Naive thymus-derived CD4-positive, alpha-beta T cell (primary cell): ENCODE measurements around the gene ANKRD35. TPM values are rescaled to one million over a fixed set of nuclear protein-coding genes. Genes with fewer than 3 reads are reported as not detected.

Experiments
- ATAC-seq: fragments of 150-1000 bp; cut with Tn5 transposase; 2 replicates; pipeline ENCODE4 v1.10.0; 2021; ENCODE audit warnings: mild to moderate bottlenecking, moderate library complexity
- CTCF ChIA-PET: fragments of 350-600 bp; sonication (Branson Sonifier 250); formaldehyde crosslinking; loops from one replicate; lab custom pipeline; 2021; ENCODE audit warnings: antibody characterized with exemption; lab: Charles Lee
- POLR2A ChIA-PET: fragments of 350-600 bp; sonication (Branson Sonifier 250); formaldehyde crosslinking; loops from one replicate; lab custom pipeline; 2021; ENCODE audit warnings: antibody characterized with exemption, inconsistent platforms; lab: Charles Lee
- DNase-seq, 9 donors: peaks; one replicate each; pipeline versions ENCODE4 v3.0.0 to v3.0.0-alpha.2; 2020 to 2022; ENCODE audit warnings: mixed read lengths in 1 of 9
- H3K27ac ChIP-seq: one replicate; pipeline ENCODE4 v1.7.0; 2013; ENCODE audit warnings: mild to moderate bottlenecking, low read depth, low read length, moderate library complexity
- H3K27me3 ChIP-seq, 2 donors: one replicate each; pipeline ENCODE4 v1.7.0; 2013; ENCODE audit warnings: low read length in 2 of 2, mild to moderate bottlenecking in 2 of 2, moderate library complexity in 2 of 2; ENCODE audit not compliant: control insufficient read depth in 2 of 2, insufficient read depth in 2 of 2
- H3K36me3 ChIP-seq, 3 experiments: 1 replicate in 2 of 3; 2 replicates in 1 of 3; pipeline ENCODE4 v1.7.0; 2013; ENCODE audit warnings: low read length in 3 of 3, mild to moderate bottlenecking in 3 of 3, moderate library complexity in 1 of 3; ENCODE audit not compliant: insufficient read depth in 3 of 3, control insufficient read depth in 2 of 3
- H3K4me1 ChIP-seq, 2 donors: one replicate each; pipeline ENCODE4 v1.7.0; 2013; ENCODE audit warnings: low read length in 2 of 2, mild to moderate bottlenecking in 2 of 2, moderate library complexity in 1 of 2; ENCODE audit not compliant: control insufficient read depth in 2 of 2, insufficient read depth in 2 of 2
- H3K4me3 ChIP-seq: 2 replicates; pipeline ENCODE4 v1.7.0; 2013; ENCODE audit warnings: mild to moderate bottlenecking, low read length
- H3K9me3 ChIP-seq, 3 experiments: 1 replicate in 2 of 3; 2 replicates in 1 of 3; pipeline ENCODE4 v1.7.0; 2013; ENCODE audit warnings: low read length in 3 of 3; ENCODE audit not compliant: control insufficient read depth in 2 of 3
- H3K27ac Mint-ChIP-seq, 9 donors: one replicate each; pipeline ENCODE4 v1.8.0; 2020 to 2022; ENCODE audit warnings: mixed read lengths in 9 of 9, mild to moderate bottlenecking in 8 of 9, moderate library complexity in 5 of 9, inconsistent platforms in 2 of 9
- H3K27me3 Mint-ChIP-seq, 5 donors: one replicate each; pipeline ENCODE4 v1.8.0; 2021 to 2022; ENCODE audit warnings: mixed read lengths in 5 of 5, mild to moderate bottlenecking in 1 of 5
- H3K36me3 Mint-ChIP-seq, 5 donors: one replicate each; pipeline ENCODE4 v1.8.0; 2020 to 2022; ENCODE audit warnings: mixed read lengths in 5 of 5, mild to moderate bottlenecking in 3 of 5, inconsistent platforms in 1 of 5
- H3K4me1 Mint-ChIP-seq, 7 donors: one replicate each; pipeline ENCODE4 v1.8.0; 2020 to 2022; ENCODE audit warnings: mixed read lengths in 7 of 7, mild to moderate bottlenecking in 3 of 7, inconsistent platforms in 1 of 7
- H3K4me3 Mint-ChIP-seq, 10 donors: one replicate each; pipeline ENCODE4 v1.8.0; 2020 to 2022; ENCODE audit warnings: mild to moderate bottlenecking in 10 of 10, mixed read lengths in 10 of 10, moderate library complexity in 6 of 10, inconsistent platforms in 2 of 10
- H3K9me3 Mint-ChIP-seq, 11 donors: one replicate each; pipeline ENCODE4 v1.8.0; 2020 to 2022; ENCODE audit warnings: mixed read lengths in 11 of 11, mild to moderate bottlenecking in 4 of 11, inconsistent platforms in 1 of 11, moderate library complexity in 1 of 11
- intact Hi-C, 2 donors: fragments of 100-400 bp; cut with micrococcal nuclease; formaldehyde crosslinking; loops; one replicate each; pipeline ENCODE4 v1.15.1; 2023
- polyA plus RNA-seq, 2 donors: library from polyadenylated mRNA; unstranded; fragments of 300-500 nt; fragmentation: Illumina TruSeq; gene quantifications; one replicate each; pipeline ENCODE4 v1.2.3, GENCODE V29; 2021
- total RNA-seq, 6 experiments: library from RNA in 5 of 6; stranded (reverse) in 5 of 6; gene quantifications; 1 replicate in 5 of 6; 2 replicates in 1 of 6; pipeline ENCODE4 v1.2.3 and lab custom pipeline; 2021 to 2026

The ANKRD35 gene
- total and polyA plus RNA-seq, 7 experiments from 2014 or later = 0.12 to 0.58 (median 0.14) TPM; not detected in 3

DNA sequence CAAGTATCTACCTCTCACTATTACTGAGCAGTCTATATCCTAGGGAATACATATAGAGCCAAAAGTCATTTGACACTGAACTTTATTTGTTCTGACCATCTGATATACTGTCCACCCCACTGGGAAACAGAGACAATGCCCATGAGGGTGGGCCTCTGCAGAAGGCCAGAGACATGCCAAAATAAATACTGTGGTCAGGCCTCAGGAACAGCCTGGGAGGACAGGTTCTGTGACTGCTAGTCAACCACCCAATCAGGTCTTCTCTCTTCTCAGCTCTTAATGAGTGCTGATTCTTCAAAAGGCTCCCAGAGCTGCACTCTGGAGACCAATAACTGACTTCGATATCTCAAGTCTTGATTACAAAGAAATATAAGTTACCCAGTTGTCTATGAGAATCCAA lies 5.5 kb upstream of the ANKRD35 start:
- H3K4me1 ChIP-seq = peaks cover 0 to 4% of the 10 kb centered on the region in 2 donors
- Mint-ChIP-seq H3K9me3 (no peaks in the 10 kb centered on the region), H3K4me3 (no peak overlapping the region), H3K36me3 (no peaks in the 10 kb centered on the region), H3K27ac (no peak overlapping the region), H3K27me3 (peaks cover 0 to 6% (median 0%) of the 10 kb centered on the region in 5 donors), H3K4me1 (peaks cover 0 to 7% (median 3%) of the 10 kb centered on the region in 7 donors)
- ChIA-PET POLR2A (interaction anchor here (2.7 kb wide), 1 partner anchor 8 kb away, joined by 10 read pairs; no protein-coding TSS in a partner anchor), CTCF (interaction anchor here (0.6 to 2.3 kb wide), 7 partner anchors 8 to 123 kb away, joined by 3 to 11 read pairs (median 4); partner anchors contain the start of gene PIAS3)
- H3K36me3 ChIP-seq = no peaks in the 10 kb centered on the region
- H3K27me3 ChIP-seq = no peaks in the 10 kb centered on the region
- ATAC-seq (no peak), DNase-seq (no peak)
- H3K27ac ChIP-seq = no peak overlapping the region
- no peaks in the 10 kb centered on the region for H3K9me3 ChIP-seq
- H3K4me3 ChIP-seq = no peak overlapping the region
- intact Hi-C loops = loop anchor here (1.0 kb wide), 4 partner anchors 19 to 122 kb away; partner anchors contain the start of genes ITGA10 (in 1 of the 2) and NUDT17 (in 1 of the 2)

DNA sequence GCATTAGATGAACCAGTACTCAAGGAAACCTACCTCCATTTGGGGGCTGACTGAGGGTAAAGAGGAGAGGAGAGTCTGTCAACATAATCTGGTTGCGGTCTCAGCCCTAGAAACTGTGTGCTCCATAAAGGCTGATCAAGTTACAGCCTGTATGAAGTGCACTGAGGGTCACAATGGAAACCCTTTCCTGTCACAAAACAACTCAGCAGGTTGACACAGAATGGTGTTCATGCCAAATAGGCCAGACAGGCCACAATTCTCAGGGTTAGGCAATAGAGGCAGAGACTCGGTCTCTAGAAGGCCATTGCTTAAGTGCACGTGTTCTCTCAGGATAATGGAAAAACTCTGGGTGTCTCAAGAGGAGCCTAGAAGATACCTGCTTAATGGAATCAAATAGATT lies 4.1 kb upstream of the ANKRD35 start:
- Histone ChIP-seq H3K36me3 (no peaks in the 10 kb centered on the region), H3K4me1 (peaks cover 5 to 9% of the 10 kb centered on the region in 2 donors), H3K27me3 (no peaks in the 10 kb centered on the region), H3K4me3 (no peak overlapping the region), H3K27ac (no peak overlapping the region), H3K9me3 (no peaks in the 10 kb centered on the region)
- ChIA-PET POLR2A (no interaction called here), CTCF (interaction anchor here (1.9 kb wide), 1 partner anchor 30 kb away, joined by 5 read pairs; the partner anchor contains the start of gene PIAS3)
- Mint-ChIP-seq H3K4me3 (no peak overlapping the region), H3K4me1 (peaks cover 8 to 20% (median 12%) of the 10 kb centered on the region in 7 donors), H3K9me3 (no peaks in the 10 kb centered on the region), H3K27ac (no peak overlapping the region), H3K36me3 (no peaks in the 10 kb centered on the region), H3K27me3 (peaks cover 0 to 15% (median 7%) of the 10 kb centered on the region in 5 donors)
- ATAC-seq (no peak), DNase-seq (no peak)
- intact Hi-C loops = no loop called here

DNA sequence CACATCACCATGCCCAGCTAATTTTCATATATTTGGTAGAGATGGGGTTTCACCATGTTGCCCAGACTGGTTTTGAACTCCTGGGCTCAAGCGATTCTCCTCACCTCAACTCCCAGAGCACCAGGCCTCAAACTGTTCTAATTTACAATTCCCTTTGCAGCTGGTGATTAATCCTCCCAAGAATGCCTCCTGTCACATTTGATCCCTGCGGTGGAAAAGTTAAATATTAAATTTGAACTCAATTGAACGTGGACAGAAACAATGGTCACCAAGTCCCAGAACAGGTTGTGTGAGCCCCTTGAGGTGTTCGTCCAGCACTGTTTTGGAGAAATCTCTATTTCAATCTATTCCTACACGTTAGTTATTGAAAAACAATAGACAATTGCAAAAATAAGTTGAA lies 2.0 kb upstream of the ANKRD35 start:
- Mint-ChIP-seq H3K27me3 (peaks cover 6 to 33% (median 20%) of the 10 kb centered on the region in 5 donors), H3K4me3 (peak overlapping the region in 4 of 10 donors; percentile 16 to 43 (median 31)), H3K4me1 (peaks cover 9 to 22% (median 12%) of the 10 kb centered on the region in 7 donors), H3K9me3 (no peaks in the 10 kb centered on the region), H3K27ac (peak overlapping the region in 1 of 9 donors; percentile 32), H3K36me3 (no peaks in the 10 kb centered on the region)
- Histone ChIP-seq H3K27me3 (no peaks in the 10 kb centered on the region), H3K4me3 (no peak overlapping the region), H3K9me3 (no peaks in the 10 kb centered on the region), H3K36me3 (no peaks in the 10 kb centered on the region), H3K27ac (no peak overlapping the region), H3K4me1 (peaks cover 5 to 9% of the 10 kb centered on the region in 2 donors)
- ATAC-seq = no peak
- ChIA-PET POLR2A (no interaction called here), CTCF (interaction anchor here (1.0 kb wide), 1 partner anchor 124 kb away, joined by 3 read pairs; no protein-coding TSS in a partner anchor)
- DNase-seq = no peak
- intact Hi-C loops = loop anchor here in 1 of 2 donors (2.0 kb wide), 1 partner anchor 29 kb away; the partner anchor contains the start of gene PIAS3

DNA sequence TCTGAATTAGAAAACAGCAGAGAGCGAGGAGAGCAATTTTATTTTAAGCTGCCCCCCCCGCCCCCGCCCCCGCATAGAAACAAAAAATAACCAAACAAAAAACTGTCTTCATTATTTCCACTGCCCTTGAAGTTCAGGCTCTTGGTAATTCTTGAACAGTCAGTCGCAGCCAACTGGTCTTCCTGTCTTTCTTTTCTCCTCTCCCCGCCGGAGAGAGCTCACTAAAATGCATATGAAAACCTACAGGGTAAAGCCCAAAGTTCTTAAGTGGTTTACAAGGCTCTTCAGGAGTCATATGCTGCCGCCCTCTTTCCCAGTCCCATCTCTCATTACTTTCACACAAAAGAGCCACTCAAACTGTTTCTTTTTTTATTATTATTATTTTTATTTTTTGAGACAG lies 1.1 kb upstream of the ANKRD35 start:
- Mint-ChIP-seq H3K4me3 (peak overlapping the region; percentile 55 to 93 (median 71)), H3K27me3 (peaks cover 6 to 36% (median 20%) of the 10 kb centered on the region in 5 donors), H3K27ac (no peak overlapping the region), H3K9me3 (no peaks in the 10 kb centered on the region), H3K36me3 (no peaks in the 10 kb centered on the region), H3K4me1 (peaks cover 9 to 22% (median 12%) of the 10 kb centered on the region in 7 donors)
- ATAC-seq = no peak
- no peak overlapping the region for H3K4me3 ChIP-seq
- no peaks in the 10 kb centered on the region for H3K36me3 ChIP-seq
- H3K4me1 ChIP-seq = peaks cover 5 to 9% of the 10 kb centered on the region in 2 donors
- intact Hi-C loops = loop anchor here in 1 of 2 donors (2.0 kb wide), 1 partner anchor 28 kb away; the partner anchor contains the start of gene PIAS3
- no peak for DNase-seq
- ChIA-PET CTCF (interaction anchor here (1.0 kb wide), 1 partner anchor 125 kb away, joined by 3 read pairs; no protein-coding TSS in a partner anchor), POLR2A (interaction anchor here (1.1 to 1.6 kb wide), 2 partner anchors 71 to 93 kb away, joined by 3 to 4 read pairs; partner anchors contain the start of gene LIX1L)
- no peaks in the 10 kb centered on the region for H3K9me3 ChIP-seq
- H3K27me3 ChIP-seq = no peaks in the 10 kb centered on the region
- no peak overlapping the region for H3K27ac ChIP-seq

DNA sequence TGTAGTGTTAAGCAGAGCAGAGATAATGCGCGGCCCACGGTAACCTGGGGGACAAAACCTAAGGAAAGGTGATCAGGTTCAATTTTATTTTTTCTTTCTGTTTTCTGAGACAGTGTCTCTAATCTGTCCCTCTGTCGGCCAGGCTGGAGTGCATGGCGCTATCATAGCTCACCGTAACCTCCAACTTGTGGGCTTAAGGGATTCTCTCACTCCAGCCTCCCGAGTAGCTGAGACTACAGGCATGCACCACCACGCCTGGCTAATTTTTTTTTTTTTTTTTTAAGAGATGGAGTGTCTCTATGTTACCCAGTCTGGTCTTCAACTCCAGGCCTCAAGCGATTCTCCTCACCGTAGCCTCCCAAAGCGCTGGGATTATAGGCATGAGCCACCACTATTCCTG lies 724 bp upstream of the ANKRD35 start:
- H3K36me3 Mint-ChIP-seq = no peaks in the 10 kb centered on the region
- H3K9me3 ChIP-seq = no peaks in the 10 kb centered on the region
- intact Hi-C loops = loop anchor here in 1 of 2 donors (2.0 kb wide), 1 partner anchor 28 kb away; the partner anchor contains the start of gene PIAS3
- peaks cover 9 to 22% (median 12%) of the 10 kb centered on the region in 7 donors for H3K4me1 Mint-ChIP-seq
- ATAC-seq (no peak), DNase-seq (no peak)
- H3K36me3 ChIP-seq = no peaks in the 10 kb centered on the region
- H3K4me1 ChIP-seq = peaks cover 5 to 9% of the 10 kb centered on the region in 2 donors
- peak overlapping the region in 2 of 9 donors; percentile 18 to 21 for H3K27ac Mint-ChIP-seq
- no peaks in the 10 kb centered on the region for H3K9me3 Mint-ChIP-seq
- CTCF ChIA-PET = interaction anchor here (1.3 to 1.5 kb wide), 2 partner anchors 27 to 121 kb away, joined by 3 read pairs; no protein-coding TSS in a partner anchor
- no peaks in the 10 kb centered on the region for H3K27me3 ChIP-seq
- H3K27me3 Mint-ChIP-seq = peaks cover 6 to 36% (median 20%) of the 10 kb centered on the region in 5 donors
- POLR2A ChIA-PET = interaction anchor here (1.1 to 1.6 kb wide), 3 partner anchors 41 to 94 kb away, joined by 3 to 5 read pairs (median 4); partner anchors contain the start of genes LIX1L and RBM8A
- H3K4me3 Mint-ChIP-seq = peak overlapping the region; percentile 73 to 93 (median 88)
- peak overlapping the region; percentile 60 for H3K4me3 ChIP-seq
- no peak overlapping the region for H3K27ac ChIP-seq

DNA sequence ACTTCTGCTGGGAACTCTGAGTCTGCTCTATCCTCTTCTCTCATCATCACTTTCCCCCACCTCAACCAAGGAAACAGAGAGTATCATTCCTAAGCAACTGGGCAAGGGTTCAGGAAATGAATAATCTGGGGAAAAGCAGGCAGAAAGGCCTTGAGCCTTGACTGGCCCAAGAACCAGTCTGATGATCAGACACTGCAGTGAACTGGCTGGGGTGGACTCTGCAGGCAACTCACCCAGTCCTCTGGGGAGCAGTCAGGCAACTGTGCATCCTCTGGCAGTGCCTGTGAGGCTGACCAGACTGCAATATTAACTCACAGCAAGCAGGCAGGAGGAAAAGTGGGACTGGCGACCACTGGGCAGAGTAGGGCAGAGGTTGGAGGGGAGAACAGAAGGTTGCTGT lies 991 bp downstream of the ANKRD35 start:
- Histone ChIP-seq H3K27ac (no peak overlapping the region), H3K4me3 (no peak overlapping the region), H3K27me3 (no peaks in the 10 kb centered on the region), H3K36me3 (no peaks in the 10 kb centered on the region), H3K4me1 (peaks cover 5 to 9% of the 10 kb centered on the region in 2 donors), H3K9me3 (no peaks in the 10 kb centered on the region)
- Mint-ChIP-seq H3K27me3 (peaks cover 6 to 47% (median 20%) of the 10 kb centered on the region in 5 donors), H3K4me3 (peak overlapping the region in 8 of 10 donors; percentile 73 to 93 (median 88)), H3K36me3 (no peaks in the 10 kb centered on the region), H3K27ac (peak overlapping the region in 2 of 9 donors; percentile 6 to 68), H3K9me3 (no peaks in the 10 kb centered on the region), H3K4me1 (peaks cover 9 to 22% (median 12%) of the 10 kb centered on the region in 7 donors)
- ATAC-seq (no peak), DNase-seq (no peak)
- ChIA-PET POLR2A (interaction anchor here (0.6 to 1.3 kb wide), 3 partner anchors 25 to 64 kb away, joined by 3 to 4 read pairs (median 4); no protein-coding TSS in a partner anchor), CTCF (interaction anchor here (1.7 kb wide), 1 partner anchor 26 kb away, joined by 5 read pairs; the partner anchor contains the start of gene PIAS3)
- intact Hi-C loops = loop anchor here in 1 of 2 donors (1.0 to 2.0 kb wide), 2 partner anchors 25 to 34 kb away; partner anchors contain the start of genes PEX11B and PIAS3
